ENCODE measurements around the gene SLC31A2. TPM values are rescaled to one million over a fixed set of nuclear protein-coding genes. Genes with fewer than 3 reads are reported as not detected.

SLC31A2 gene
- total and polyA plus RNA-seq, 2 experiments from 2014 or later, result 1.8 to 3.8 TPM

- H3K36me3 ChIP-seq (ENCODE audit: insufficient read depth), result no peaks in the 10 kb centered on the region
- Mint-ChIP-seq H3K27me3 (ENCODE audit: insufficient read depth, low read depth, poor library complexity) (peaks cover 14% of the 10 kb centered on the region), H3K4me3 (no peak overlapping the region), H3K4me1 (peaks cover 39% of the 10 kb centered on the region), H3K27ac (no peak overlapping the region), H3K36me3 (ENCODE audit: low read depth) (no peaks in the 10 kb centered on the region), H3K9me3 (no peaks in the 10 kb centered on the region)
- H3K27ac ChIP-seq (ENCODE audit: low read depth), result no peak overlapping the region
- no peaks in the 10 kb centered on the region; the same call in 1 of the 2 replicates for H3K9me2 ChIP-seq (ENCODE audit: insufficient read depth)
- TF ChIP-seq POLR2AphosphoS5 (IDR thresholded peaks at IDR 0.05; ENCODE audit: low read depth) (no peak), EZH2 (IDR thresholded peaks at IDR 0.05; ENCODE audit: low read depth, unreplicated experiment) (no peak), CREB1 (CRISPR knock-in tag; IDR thresholded peaks at IDR 0.05; ENCODE audit: low read depth) (no peak), EZH2phosphoT487 (IDR thresholded peaks at IDR 0.05; ENCODE audit: unreplicated experiment) (no peak), NANOG (IDR thresholded peaks at IDR 0.05; ENCODE audit: borderline replicate concordance) (no peak), REST (IDR thresholded peaks at IDR 0.05; ENCODE audit: unreplicated experiment) (no peak), ZNF331 (CRISPR knock-in tag; IDR thresholded peaks at IDR 0.05; ENCODE audit: low read depth) (no peak), ZNF114 (CRISPR knock-in tag; IDR thresholded peaks at IDR 0.05) (no peak), CTCF (conservative IDR thresholded peaks at IDR 0.05; ENCODE audit: low read depth in 2 of 2) (no peak), JUNB (IDR thresholded peaks at IDR 0.05; ENCODE audit: unreplicated experiment) (no peak), STAT1 (IDR thresholded peaks at IDR 0.05; ENCODE audit: unreplicated experiment) (no peak)
- TF ChIP-seq, protein P1, sequence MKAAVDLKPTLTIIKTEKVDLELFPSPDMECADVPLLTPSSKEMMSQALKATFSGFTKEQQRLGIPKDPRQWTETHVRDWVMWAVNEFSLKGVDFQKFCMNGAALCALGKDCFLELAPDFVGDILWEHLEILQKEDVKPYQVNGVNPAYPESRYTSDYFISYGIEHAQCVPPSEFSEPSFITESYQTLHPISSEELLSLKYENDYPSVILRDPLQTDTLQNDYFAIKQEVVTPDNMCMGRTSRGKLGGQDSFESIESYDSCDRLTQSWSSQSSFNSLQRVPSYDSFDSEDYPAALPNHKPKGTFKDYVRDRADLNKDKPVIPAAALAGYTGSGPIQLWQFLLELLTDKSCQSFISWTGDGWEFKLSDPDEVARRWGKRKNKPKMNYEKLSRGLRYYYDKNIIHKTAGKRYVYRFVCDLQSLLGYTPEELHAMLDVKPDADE (IDR thresholded peaks at IDR 0.05), result no peak
- TF ChIP-seq, protein P2, sequence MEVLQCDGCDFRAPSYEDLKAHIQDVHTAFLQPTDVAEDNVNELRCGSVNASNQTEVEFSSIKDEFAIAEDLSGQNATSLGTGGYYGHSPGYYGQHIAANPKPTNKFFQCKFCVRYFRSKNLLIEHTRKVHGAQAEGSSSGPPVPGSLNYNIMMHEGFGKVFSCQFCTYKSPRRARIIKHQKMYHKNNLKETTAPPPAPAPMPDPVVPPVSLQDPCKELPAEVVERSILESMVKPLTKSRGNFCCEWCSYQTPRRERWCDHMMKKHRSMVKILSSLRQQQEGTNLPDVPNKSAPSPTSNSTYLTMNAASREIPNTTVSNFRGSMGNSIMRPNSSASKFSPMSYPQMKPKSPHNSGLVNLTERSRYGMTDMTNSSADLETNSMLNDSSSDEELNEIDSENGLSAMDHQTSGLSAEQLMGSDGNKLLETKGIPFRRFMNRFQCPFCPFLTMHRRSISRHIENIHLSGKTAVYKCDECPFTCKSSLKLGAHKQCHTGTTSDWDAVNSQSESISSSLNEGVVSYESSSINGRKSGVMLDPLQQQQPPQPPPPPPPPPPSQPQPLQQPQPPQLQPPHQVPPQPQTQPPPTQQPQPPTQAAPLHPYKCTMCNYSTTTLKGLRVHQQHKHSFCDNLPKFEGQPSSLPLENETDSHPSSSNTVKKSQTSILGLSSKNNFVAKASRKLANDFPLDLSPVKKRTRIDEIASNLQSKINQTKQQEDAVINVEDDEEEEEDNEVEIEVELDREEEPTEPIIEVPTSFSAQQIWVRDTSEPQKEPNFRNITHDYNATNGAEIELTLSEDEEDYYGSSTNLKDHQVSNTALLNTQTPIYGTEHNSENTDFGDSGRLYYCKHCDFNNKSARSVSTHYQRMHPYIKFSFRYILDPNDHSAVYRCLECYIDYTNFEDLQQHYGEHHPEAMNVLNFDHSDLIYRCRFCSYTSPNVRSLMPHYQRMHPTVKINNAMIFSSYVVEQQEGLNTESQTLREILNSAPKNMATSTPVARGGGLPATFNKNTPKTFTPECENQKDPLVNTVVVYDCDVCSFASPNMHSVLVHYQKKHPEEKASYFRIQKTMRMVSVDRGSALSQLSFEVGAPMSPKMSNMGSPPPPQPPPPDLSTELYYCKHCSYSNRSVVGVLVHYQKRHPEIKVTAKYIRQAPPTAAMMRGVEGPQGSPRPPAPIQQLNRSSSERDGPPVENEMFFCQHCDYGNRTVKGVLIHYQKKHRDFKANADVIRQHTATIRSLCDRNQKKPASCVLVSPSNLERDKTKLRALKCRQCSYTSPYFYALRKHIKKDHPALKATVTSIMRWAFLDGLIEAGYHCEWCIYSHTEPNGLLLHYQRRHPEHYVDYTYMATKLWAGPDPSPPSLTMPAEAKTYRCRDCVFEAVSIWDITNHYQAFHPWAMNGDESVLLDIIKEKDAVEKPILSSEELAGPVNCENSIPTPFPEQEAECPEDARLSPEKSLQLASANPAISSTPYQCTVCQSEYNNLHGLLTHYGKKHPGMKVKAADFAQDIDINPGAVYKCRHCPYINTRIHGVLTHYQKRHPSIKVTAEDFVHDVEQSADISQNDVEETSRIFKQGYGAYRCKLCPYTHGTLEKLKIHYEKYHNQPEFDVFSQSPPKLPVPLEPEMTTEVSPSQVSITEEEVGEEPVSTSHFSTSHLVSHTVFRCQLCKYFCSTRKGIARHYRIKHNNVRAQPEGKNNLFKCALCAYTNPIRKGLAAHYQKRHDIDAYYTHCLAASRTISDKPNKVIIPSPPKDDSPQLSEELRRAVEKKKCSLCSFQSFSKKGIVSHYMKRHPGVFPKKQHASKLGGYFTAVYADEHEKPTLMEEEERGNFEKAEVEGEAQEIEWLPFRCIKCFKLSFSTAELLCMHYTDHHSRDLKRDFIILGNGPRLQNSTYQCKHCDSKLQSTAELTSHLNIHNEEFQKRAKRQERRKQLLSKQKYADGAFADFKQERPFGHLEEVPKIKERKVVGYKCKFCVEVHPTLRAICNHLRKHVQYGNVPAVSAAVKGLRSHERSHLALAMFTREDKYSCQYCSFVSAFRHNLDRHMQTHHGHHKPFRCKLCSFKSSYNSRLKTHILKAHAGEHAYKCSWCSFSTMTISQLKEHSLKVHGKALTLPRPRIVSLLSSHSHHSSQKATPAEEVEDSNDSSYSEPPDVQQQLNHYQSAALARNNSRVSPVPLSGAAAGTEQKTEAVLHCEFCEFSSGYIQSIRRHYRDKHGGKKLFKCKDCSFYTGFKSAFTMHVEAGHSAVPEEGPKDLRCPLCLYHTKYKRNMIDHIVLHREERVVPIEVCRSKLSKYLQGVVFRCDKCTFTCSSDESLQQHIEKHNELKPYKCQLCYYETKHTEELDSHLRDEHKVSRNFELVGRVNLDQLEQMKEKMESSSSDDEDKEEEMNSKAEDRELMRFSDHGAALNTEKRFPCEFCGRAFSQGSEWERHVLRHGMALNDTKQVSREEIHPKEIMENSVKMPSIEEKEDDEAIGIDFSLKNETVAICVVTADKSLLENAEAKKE (CRISPR knock-in tag; IDR thresholded peaks at IDR 0.05), result no peak
- no peak for ATAC-seq
- no peak overlapping the region for H2AFZ ChIP-seq
- no peaks in the 10 kb centered on the region for H4K20me1 ChIP-seq (replicated peaks; ENCODE audit: insufficient read depth)
- no peaks in the 10 kb centered on the region for H3F3A ChIP-seq (replicated peaks; ENCODE audit: low read depth)
- H3K4me1 ChIP-seq (ENCODE audit: insufficient read depth), result peaks cover 10% of the 10 kb centered on the region
- H3K4me3 ChIP-seq, result no peak overlapping the region
- H3K79me2 ChIP-seq (replicated peaks; ENCODE audit: insufficient read depth), result no peaks in the 10 kb centered on the region
- H3K27me3 ChIP-seq (ENCODE audit: insufficient read depth), result peaks cover 17% of the 10 kb centered on the region
- no peak overlapping the region for H3K4me2 ChIP-seq
- DNase-seq (ENCODE audit: low spot score), result no peak
These were observed 4.1 kb downstream of the SLC31A2 start for GRCh38 chr9:113154946-113155345.
